Measurements from ENCODE around the gene PRPF19. TPM values are rescaled to one million over a fixed set of nuclear protein-coding genes. Genes with fewer than 3 reads are reported as not detected.

PRPF19 gene
- total and polyA plus RNA-seq, 2 of the 13 experiments (the other 11 are each of a cell fraction or from before 2014, with no cell fraction given), result 27.4 to 91.1 TPM

- no peak for TF ChIP-seq ZNF335 (CRISPR knock-in tag; IDR thresholded peaks at IDR 0.05)
- no peak for TF ChIP-seq PAX8 (CRISPR knock-in tag; IDR thresholded peaks at IDR 0.05; ENCODE audit: borderline replicate concordance)
- TF ChIP-seq KAT2B (IDR thresholded peaks at IDR 0.05; ENCODE audit: borderline replicate concordance, low read depth, low read length), result no peak
- no peak for TF ChIP-seq SP1 (IDR thresholded peaks at IDR 0.05)
- no peak for TF ChIP-seq SP1 (CRISPR knock-in tag; IDR thresholded peaks at IDR 0.05)
- no peak for TF ChIP-seq ZNF75D (CRISPR knock-in tag; IDR thresholded peaks at IDR 0.05; ENCODE audit: borderline replicate concordance)
- TF ChIP-seq ZNF143 (CRISPR knock-in tag; IDR thresholded peaks at IDR 0.05), result peak; percentile 93
- TF ChIP-seq, protein P1, sequence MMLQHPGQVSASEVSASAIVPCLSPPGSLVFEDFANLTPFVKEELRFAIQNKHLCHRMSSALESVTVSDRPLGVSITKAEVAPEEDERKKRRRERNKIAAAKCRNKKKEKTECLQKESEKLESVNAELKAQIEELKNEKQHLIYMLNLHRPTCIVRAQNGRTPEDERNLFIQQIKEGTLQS (CRISPR knock-in tag; IDR thresholded peaks at IDR 0.05), result no peak
- TF ChIP-seq MYPOP (CRISPR knock-in tag; IDR thresholded peaks at IDR 0.05), result no peak
- TF ChIP-seq ZBTB7A (CRISPR knock-in tag; IDR thresholded peaks at IDR 0.05), result no peak
- 0 out of 2 replicates have a peak, but pooled peaks have one; percentile 28 for TF ChIP-seq TARDBP (CRISPR knock-in tag; IDR thresholded peaks at IDR 0.05)
- no peak for TF ChIP-seq ZNF333 (CRISPR knock-in tag; IDR thresholded peaks at IDR 0.05; ENCODE audit: borderline replicate concordance)
- TF ChIP-seq HNRNPUL1 (IDR thresholded peaks at IDR 0.05; ENCODE audit: low read depth, low read length), result no peak
- TF ChIP-seq ZNF570 (CRISPR knock-in tag; IDR thresholded peaks at IDR 0.05; ENCODE audit: borderline replicate concordance), result no peak
- no peak; the same call in 1 of the 2 replicates for TF ChIP-seq NR2C2 (CRISPR knock-in tag; IDR thresholded peaks at IDR 0.05; ENCODE audit: borderline replicate concordance)
- no peak for TF ChIP-seq NFYB (CRISPR knock-in tag; IDR thresholded peaks at IDR 0.05)
- TF ChIP-seq ZBTB34 (CRISPR knock-in tag; IDR thresholded peaks at IDR 0.05), result no peak
- no peak for TF ChIP-seq ZSCAN21 (CRISPR knock-in tag; IDR thresholded peaks at IDR 0.05; ENCODE audit: borderline replicate concordance)
- TF ChIP-seq ZNF282 (IDR thresholded peaks at IDR 0.05; ENCODE audit: partially characterized antibody), result no peak
- peak; percentile 79; the same call in 1 of the 2 replicates for TF ChIP-seq ZNF136 (CRISPR knock-in tag; IDR thresholded peaks at IDR 0.05; ENCODE audit: low read depth)
- TF ChIP-seq CHD2 (IDR thresholded peaks at IDR 0.05; ENCODE audit: low read depth, low read length), result no peak
- peak; percentile 78; the same call in 1 of the 2 replicates for TF ChIP-seq ZFP90 (CRISPR knock-in tag; IDR thresholded peaks at IDR 0.05; ENCODE audit: borderline replicate concordance)
- TF ChIP-seq, protein P2, sequence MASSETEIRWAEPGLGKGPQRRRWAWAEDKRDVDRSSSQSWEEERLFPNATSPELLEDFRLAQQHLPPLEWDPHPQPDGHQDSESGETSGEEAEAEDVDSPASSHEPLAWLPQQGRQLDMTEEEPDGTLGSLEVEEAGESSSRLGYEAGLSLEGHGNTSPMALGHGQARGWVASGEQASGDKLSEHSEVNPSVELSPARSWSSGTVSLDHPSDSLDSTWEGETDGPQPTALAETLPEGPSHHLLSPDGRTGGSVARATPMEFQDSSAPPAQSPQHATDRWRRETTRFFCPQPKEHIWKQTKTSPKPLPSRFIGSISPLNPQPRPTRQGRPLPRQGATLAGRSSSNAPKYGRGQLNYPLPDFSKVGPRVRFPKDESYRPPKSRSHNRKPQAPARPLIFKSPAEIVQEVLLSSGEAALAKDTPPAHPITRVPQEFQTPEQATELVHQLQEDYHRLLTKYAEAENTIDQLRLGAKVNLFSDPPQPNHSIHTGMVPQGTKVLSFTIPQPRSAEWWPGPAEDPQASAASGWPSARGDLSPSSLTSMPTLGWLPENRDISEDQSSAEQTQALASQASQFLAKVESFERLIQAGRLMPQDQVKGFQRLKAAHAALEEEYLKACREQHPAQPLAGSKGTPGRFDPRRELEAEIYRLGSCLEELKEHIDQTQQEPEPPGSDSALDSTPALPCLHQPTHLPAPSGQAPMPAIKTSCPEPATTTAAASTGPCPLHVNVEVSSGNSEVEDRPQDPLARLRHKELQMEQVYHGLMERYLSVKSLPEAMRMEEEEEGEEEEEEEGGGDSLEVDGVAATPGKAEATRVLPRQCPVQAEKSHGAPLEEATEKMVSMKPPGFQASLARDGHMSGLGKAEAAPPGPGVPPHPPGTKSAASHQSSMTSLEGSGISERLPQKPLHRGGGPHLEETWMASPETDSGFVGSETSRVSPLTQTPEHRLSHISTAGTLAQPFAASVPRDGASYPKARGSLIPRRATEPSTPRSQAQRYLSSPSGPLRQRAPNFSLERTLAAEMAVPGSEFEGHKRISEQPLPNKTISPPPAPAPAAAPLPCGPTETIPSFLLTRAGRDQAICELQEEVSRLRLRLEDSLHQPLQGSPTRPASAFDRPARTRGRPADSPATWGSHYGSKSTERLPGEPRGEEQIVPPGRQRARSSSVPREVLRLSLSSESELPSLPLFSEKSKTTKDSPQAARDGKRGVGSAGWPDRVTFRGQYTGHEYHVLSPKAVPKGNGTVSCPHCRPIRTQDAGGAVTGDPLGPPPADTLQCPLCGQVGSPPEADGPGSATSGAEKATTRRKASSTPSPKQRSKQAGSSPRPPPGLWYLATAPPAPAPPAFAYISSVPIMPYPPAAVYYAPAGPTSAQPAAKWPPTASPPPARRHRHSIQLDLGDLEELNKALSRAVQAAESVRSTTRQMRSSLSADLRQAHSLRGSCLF (CRISPR knock-in tag; IDR thresholded peaks at IDR 0.05; ENCODE audit: borderline replicate concordance), result no peak
Measured at GRCh38 chr11:60913793-60914632, 7.6 kb upstream of the PRPF19 start, which contains the start of gene TMEM109 (continued).

All from HepG2 (cell line).